ENCODE measurements around the gene ZCCHC24.

The ZCCHC24 gene

DNA sequence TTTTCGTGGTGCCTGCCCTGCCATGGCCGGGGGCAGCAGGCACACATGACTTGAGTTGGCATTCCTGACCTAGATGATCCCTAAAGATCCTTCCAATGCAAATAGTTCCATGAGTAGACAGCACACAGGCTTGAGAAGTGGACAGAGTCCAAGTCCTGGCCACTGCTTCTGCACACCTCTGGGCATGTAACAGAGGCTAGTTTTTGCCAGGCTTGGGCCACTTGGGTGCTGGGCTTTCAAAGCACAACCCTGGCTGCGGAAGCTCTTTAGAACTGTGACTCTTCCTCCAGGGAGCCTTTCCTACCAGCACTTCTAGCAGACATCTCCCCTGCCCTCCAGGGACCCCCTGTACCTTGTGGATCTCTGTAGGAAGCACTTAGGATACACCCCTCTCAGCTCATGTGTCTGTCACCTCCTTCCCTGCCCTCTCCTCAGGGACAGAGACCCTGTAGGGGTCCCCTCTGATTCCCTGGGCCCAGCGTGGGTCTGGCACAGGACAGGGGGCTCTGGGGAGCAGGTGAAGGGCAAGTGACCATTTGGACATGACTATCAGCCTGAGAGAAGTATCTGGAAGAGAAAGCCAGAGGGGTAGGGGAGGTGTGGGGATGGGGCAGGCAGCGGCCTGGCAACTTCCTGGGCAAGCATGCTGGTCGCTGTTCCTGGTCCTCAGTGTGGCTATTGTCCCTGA is 36.2 kb downstream of the ZCCHC24 start:
- no peak for DNase-seq

DNA sequence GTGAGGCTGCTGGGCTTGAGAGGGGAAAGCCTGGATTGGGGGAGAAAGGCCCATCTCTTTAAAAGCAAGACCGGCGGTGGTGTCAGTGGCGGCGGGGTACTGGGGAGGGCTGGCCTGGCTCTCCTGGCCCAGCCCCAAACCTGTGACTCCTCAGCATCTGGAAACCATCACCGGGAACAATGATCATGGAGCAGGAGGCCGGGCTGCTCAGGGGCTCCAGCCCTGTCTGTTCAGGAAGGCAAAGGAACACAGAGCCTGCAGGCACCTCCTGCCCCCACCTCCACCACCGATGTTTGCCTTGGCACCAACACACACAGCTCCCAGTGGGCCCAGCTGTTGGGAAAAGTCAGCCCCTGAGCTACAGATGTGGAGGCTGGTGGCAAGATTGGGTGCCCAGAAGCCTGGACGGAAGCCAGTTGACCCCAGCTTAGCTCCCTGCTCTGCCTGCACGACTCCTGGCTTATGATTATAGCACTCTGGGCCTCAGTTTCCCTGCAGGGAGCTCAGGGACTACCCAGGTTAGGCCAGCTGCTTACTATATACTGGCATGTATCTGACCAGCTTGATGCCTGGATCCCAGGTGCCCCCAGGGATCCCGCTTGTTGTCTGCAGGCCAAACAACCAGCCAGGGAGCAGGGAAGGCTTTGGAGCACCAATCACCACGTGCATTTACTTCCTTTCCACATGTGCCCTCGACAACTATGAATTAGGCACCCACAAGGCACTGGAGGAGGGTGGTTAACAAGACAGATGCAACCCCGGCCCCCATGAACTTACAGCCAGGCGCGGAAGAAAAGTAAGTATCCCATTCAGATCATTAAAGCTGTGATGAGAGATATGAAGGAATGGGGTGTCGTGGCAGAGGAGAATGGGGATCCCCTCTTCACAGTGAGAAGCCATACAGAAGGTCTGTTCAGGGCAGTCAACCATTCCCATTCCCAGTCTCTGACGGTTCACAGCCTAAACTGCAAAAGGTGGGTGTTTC is 37.3 kb downstream of the ZCCHC24 start:
- DNase-seq, result no peak

DNA sequence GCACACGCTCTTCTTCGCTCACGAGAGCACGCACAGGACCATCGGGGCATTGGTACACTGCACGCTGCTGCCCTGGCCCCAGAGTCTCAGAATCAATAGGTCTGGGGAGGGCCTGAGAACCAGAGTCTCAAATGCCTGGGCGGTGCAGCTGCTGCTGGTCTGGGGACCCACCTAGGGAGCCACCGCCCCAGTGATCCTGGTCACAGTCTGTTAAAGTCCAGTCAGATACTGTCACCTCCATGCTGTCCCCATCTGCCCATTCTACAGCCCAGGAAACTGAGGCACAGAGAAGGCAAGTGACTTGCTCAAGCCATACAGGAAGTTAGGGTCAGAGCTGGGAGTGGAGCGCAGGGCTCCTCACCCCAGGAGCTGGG is 38.0 kb downstream of the ZCCHC24 start:
- DNase-seq, result no peak

- no peak for DNase-seq
These were observed 38.6 kb downstream of the ZCCHC24 start for GRCh38 chr10:79406683-79407422.

DNA sequence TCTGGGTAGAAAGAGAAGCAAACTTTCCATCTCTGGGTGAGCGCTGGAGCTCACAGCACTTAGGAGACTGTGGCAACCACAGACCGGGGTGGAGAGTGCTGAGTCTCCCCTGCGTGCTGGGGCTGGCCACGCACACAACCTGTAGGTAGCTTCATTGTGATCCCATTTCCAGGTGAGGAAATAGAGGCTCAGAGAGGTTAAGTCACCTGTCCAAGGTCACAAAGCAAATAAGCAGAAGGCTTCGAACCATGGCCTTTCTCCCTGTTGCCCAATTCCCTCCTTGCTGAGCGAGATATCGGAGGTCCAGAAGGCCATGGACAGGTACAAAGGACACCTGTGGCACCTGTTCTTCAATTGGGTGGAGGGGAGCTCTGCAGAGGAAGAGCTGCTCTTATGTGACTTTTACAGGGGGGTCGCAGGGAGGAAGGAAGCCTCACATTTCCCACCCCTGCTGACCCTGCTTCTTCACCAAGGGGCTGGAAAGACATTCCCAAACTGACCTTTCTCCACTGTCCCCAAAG is 39.4 kb downstream of the ZCCHC24 start:
- DNase-seq, result no peak

- no peak for DNase-seq
These were observed 40.0 kb downstream of the ZCCHC24 start for GRCh38 chr10:79405221-79405994.

GRCh38 chr10:79404690-79405131 is 40.7 kb downstream of the ZCCHC24 start:
- DNase-seq, result no peak

- DNase-seq, result peak; percentile 61
These were observed 41.2 kb downstream of the ZCCHC24 start for GRCh38 chr10:79404231-79404609.

- DNase-seq, result no peak
These were observed 41.8 kb downstream of the ZCCHC24 start for GRCh38 chr10:79403441-79404230.

- DNase-seq, result no peak
These were observed 42.5 kb downstream of the ZCCHC24 start for GRCh38 chr10:79402951-79403350.

DNA sequence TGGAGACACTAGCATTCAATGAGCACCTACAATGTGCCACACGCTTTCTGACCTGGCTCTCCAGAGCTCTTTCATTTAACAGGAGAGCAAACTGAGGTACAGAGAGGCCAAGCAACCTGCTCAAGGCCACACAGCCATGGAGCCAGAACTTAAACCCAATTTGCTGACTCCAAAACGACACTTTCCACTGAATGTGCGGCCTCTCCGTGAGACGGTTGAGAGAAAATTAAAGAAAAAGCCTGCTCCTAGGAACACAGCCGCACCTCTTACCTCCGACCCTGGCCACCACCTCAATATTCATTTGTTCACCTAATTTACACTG is 42.8 kb downstream of the ZCCHC24 start:
- DNase-seq, result no peak

- no peak for DNase-seq
These were observed 44.2 kb downstream of the ZCCHC24 start for GRCh38 chr10:79401015-79401921.

DNA sequence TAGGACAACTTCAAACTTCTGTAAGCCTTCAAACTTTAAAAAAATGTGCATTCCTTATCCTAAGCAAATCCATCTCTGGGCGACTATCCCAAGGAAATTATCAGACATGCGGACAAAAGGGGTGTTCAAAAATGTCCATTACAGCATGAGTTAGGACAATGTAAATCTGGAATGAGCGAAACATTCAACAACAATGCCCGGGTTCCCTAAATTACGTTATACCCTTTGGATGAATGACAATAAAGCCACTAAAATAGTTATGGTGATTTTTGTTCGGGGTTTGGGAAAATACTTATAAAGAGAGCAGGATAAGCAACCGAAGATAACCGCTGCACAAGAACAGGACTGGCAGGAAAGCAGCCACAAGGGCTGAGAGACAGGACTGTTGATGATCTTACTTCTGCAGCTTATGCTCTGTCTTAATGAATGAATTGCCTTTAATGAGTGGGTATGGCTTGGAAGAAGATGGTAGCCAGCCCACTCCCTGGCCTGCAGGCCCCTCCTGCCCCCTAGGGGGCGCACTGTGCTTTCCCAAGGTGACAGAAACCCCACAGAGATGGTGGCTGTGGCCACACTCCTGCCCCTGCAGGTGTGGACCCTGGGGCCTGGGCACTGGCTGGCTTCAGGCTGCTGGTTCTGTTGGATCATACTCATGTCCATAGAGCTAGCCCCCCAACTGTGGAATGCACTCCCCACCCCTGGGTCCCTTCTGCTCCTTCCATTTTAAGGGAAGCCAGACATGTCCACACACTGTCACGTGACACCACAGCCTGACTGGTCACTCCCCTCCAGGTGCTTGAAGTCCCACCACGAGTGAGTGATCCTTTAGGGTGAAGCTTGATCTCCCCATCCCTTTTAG is 45.0 kb downstream of the ZCCHC24 start:
- DNase-seq, result peak; percentile 51

DNA sequence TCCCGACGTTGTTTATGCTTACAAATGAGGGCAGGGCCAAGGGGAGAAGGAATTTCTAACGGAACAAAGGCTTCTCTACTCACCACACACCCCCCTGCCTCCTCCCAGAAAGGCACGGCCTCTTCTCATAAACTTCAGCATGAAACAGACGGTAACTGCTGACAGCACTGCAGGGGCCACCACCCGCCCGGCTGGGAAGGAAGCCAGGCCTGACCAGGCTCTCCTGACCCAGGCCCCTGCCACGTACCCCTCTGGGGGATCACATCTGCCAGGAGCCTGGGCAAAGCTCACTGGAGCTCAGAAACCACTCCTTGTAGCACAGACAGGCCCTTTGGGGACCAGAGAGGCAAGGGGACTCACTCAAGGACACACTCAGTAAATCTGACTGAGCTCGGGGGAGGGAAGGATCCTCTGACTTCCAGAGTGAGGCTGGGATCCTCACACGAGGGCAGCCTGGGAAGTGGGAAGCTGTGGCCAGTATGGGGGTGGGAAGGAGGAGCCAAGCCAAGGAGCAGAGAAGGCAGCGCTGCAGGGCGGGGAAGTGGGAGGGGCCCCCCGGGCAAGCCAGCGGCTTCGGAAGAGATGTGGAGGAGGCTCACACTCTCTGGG is 46.1 kb downstream of the ZCCHC24 start:
- peak; percentile 97 for DNase-seq

GRCh38 chr10:79398642-79399041 is 46.8 kb downstream of the ZCCHC24 start:
- no peak for DNase-seq

GRCh38 chr10:79397575-79398303 is 47.7 kb downstream of the ZCCHC24 start:
- DNase-seq, result no peak

- no peak for DNase-seq
These were observed 48.4 kb downstream of the ZCCHC24 start for GRCh38 chr10:79397051-79397450.

DNA sequence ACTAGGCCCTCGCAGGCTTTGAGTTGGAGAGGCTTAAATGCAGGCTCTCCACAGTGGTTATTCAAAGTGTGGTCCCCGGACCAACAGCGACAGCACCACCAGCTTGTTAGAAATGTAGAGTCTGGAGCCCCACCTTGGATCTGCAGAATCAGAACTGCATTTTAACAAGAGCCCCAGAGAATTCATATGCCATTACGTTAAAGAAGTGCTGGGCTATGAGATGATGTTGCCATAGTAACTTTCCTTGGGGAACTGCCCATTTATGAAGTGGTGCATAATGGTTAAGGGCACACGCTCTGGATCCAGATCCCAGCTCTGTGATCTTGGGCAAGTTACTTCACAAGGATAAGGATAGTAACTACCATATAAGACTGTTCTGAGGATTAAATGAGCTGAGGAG is 48.9 kb downstream of the ZCCHC24 start:
- no peak for DNase-seq

Measured in EL (cell line).